Stimulated activated naive CD4-positive, alpha-beta T cell (primary cell): Measurements from ENCODE around the gene KIAA0232.
"Not testable (repeated sequence)": the region's sequence is repeated elsewhere in the genome, so short reads cannot be mapped to it uniquely, and the experiment has no call there.

ENCODE experiments used
- DNase-seq, 6 experiments: peaks; one replicate each; lab custom pipeline; 2025; lab: John Stamatoyannopoulos, UW

The KIAA0232 gene

DNA sequence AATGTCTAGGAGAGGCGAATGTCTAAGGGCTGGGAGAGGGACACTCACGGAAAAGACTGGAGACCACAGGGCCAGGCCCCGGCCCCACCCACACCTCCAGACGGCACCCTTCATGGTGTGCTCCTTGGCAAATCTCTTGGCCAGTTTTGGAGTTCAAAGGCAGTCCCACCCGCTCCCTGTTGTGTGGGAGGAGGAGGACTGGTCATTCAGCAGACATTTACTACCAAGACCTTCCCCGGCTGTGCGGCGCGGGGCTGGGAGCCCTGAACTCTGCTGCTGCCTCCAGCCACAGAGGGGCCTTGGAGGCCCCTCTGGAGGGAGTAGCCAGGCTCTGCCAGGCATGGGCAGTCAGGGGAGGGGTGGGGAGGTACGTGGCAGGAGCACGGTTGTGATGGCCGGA, 118.4 kb downstream of the KIAA0232 start:
- no peak for DNase-seq

DNA sequence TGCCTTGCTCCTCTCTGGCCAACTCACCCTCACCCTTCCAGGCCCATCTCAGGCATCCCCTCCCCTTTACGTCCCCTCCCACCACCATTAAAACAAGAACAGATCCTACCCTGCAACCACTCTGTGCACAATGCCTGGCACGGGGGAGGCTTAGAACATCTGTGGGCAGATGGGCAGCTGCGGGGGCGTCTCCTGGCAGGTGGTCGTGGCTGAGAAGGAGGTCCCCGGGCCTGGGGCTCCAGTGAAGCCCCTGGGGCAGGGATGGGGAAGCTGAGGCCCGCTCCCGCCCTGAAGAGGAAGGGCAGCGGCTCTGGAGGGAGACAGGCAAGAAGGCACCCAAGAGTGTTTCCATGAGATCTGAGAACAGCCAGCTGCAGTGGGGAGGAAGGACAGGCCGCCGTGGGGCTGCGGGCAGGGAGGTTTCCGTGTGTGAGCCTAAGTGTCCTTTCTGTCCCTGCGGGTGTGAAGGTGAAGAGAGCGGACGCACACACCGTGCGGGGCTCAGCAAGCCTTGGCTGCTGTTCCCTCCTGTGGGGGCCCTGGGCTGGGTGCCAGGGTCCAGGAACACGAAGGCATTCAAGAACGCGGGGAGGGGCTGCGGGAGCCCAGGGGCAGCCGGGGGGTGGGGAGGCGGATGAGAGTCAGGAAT, 119.3 kb downstream of the KIAA0232 start:
- DNase-seq, result no peak

DNA sequence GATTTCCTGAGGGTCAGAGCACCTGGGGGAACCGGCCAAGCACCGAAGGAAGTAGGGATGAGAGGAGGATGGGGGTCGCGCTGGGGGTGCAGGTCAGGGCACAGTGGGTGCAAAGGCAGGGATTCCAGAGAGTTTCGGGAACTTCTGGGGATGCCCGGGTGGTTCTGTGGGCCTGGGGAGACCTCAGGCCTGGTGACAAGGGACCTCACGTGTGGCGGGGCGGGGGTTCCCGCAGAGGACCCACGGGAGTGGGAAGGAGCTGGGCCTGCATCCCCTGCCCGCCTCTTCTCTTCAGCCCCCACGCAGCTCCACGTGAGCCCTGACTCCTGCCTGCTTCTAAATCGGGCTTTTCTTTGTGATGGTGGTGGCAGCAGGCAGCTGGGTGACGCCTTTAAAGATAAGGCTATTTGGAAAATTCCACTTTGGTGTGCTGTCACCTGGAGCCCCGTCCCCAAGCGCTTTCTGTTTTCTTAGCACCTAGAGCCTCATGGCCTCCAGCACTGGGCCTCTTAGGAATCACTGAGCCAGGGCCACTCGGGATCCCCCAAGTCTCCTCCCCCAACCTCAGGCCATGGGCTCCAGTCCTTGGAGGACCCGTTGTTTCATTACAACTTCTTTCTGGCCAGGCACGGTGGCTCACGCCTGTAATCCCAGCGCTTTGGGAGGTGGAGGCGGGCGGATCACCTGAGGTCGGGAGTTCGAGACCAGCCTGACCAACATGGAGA, 120.0 kb downstream of the KIAA0232 start:
- DNase-seq, result no peak

- no peak for DNase-seq
Observed at GRCh38 chr4:6905516-6906445, 123.3 kb downstream of the KIAA0232 start.

DNA sequence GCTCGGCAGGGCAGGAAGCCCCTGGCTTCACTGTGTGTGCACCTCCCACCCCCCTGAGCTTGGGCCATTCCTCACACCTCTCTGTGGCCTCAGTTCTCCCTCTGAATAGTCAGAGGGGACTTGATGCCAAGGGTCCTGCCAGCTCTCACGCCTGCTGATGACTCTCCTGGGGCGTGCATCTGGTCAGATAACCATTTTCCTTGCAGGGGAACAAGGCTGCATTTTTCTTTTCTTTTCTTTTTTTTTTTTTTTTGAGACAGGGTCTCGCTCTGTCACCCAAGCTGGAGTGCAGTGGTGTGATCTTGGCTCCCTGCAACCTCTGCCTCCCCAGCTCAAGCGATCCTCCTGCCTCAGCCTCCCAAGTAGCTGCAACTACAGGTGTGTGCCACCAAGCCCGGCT, 124.0 kb downstream of the KIAA0232 start:
- not testable (repeated sequence) for DNase-seq

DNA sequence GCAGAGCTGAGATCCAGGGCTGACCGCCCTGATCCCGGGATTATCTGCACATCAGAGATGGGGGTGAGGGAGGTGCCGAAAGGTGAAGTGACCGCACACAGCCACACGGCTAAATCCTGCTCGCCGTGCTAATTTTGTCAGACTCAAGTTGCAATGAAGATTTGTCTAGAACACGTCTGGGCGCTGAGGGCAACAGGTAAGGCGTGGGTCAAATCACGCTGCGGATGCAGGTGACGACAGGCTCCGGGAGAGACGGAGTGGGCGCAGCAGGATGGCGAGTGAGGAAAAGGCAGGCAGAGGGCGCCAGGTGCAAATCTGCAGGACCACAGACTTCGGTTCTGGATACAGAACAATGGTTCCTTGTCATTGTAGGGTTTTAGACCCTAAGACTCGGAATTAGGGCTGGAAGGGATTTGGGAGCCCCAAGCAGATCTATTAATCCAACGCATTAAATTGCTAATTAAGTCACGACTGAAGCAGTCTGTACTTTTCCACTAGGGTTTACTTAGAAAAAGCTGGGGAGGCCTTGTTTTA, 125.2 kb downstream of the KIAA0232 start:
- peak in 1 of 6 experiments; percentile 13 for DNase-seq

GRCh38 chr4:6908432-6909112, 126.0 kb downstream of the KIAA0232 start:
- DNase-seq, result no peak

DNA sequence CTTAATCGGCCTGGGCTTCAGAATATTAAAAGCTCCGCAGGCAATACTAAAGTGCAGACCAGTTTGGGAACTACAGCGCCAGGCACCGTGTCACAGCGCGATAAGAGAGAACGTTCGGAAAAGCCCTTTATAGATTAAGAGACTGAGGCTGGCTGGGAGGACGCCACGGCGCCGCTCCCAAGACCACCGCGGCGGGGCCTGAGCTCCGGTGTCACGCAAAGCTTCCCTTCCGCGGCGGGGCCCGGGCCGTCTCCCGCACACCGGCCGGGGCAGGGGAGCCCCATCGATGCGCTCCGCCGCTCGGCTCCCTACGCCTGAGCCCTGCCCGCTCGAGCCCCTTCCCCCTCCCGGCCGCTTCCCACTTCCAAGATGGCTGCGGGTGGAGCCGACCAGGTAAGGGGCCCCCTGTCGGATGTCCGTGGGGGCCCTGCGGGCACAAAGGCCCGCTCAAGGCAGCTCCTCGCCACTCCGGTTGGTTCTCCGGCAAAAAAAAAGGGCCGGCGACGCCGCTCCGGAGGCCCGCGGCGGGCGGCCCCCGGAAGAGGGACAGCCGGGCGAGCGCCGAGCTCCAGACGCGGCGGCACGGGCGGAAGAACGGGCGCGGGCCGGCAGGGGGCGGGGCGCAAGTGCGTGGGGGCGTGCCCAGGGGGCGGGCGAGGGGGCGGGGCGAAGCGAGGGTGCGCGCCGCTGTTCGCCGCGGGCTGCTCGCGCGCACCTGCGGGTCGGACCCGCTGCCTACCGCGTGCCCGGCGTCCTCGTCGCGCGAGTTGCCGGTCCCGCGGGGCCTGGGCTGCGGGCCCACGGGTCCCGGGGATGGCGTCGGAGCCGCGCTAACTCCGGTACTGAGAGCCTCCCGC, 126.8 kb downstream of the KIAA0232 start, which contains the start of gene TBC1D14:
TBC1D14 (plus strand) TSS at position 714 of the 857 bp plus-strand sequence. CDS start 13,564 bp downstream, outside the sequence.
- DNase-seq, result peak; percentile 78 to 97 (median 92)

DNA sequence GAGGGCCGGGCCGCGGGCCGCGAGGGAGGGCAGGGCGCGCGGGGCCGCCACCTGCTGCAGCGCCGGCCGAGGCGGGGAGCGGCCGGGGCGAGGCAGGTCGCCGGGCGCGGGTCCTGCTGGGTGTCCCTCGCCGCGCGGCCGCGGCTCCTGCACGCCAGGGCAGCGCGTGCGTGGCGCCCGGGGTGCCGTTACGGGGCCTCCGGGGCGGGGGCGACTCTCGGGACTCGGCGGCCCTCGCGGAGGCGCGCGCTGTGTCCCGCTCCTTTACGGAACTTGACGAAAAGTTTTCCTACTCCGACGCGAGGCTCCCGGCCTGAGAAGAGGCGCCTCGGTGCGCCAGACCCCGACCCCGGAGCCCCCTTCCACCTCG, 127.4 kb downstream of the KIAA0232 start:
- peak in 1 of 6 experiments; percentile 49 for DNase-seq

DNA sequence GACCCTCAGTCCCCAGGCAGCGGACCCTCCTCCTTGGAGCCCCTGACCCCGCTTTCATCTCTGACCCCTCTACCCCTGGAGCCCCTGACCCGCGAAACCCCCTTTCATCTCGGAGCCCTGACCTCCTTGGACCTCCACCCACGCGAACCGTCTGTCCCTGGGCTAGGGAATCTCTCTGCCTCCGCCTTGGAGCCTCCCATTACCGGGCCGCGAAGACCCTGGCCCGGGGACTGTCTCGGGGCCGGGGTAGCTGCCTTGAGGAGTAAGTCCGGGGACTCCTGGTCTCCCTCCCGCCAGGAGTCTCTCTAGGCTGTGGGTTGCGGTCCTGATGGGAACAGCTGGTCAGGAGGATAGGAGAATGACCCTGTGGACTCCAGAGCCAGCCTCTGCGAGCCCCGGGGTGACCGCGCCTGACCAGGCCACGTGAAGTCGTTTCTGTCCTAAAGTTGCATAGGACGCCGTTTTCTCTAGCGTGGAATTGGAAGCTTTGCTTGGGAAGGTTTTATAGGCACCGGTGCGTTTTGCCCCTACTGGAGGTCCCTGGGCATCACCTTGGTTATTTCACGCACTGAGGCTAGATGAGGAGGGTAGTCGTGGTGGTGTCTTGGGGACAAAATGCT, 127.9 kb downstream of the KIAA0232 start:
- peak in 3 of 6 experiments; percentile 9 to 13 (median 13) for DNase-seq

- no peak for DNase-seq
Observed at GRCh38 chr4:6910960-6911874, 128.7 kb downstream of the KIAA0232 start.

- DNase-seq, result not testable (repeated sequence)
Observed at GRCh38 chr4:6911917-6912316, 129.4 kb downstream of the KIAA0232 start.

GRCh38 chr4:6912441-6912840, 129.9 kb downstream of the KIAA0232 start:
- DNase-seq, result no peak

DNA sequence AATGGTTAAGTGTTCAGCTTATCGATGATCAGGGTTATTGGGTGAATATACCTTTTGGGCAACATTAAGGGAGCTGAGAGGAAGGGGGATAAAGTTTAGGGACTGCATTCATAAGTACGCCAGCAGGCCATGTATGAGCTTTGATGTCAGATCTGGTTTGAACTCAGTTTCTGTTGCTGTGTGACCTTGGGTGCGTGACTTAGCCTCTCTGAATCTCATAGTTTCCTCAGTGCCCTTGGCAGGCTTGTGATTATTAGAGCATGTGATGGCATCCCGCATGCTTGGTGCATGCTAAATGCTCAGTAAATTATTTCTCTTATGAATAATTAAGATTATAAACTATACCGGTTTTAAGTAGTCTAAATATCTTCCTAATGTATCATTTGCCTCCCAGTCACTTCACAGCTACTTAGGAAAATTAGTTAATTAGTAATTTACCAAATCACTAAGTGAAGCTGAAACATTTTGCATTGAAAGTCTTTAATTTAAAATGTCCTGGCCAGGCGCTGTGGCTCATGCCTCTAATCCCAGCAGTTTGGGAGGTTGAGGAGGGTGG, 130.9 kb downstream of the KIAA0232 start:
- DNase-seq, result no peak

- DNase-seq, result no peak
Observed at GRCh38 chr4:6914448-6914847, 131.9 kb downstream of the KIAA0232 start.

- no peak for DNase-seq
Observed at GRCh38 chr4:6915041-6916005, 132.8 kb downstream of the KIAA0232 start.

DNA sequence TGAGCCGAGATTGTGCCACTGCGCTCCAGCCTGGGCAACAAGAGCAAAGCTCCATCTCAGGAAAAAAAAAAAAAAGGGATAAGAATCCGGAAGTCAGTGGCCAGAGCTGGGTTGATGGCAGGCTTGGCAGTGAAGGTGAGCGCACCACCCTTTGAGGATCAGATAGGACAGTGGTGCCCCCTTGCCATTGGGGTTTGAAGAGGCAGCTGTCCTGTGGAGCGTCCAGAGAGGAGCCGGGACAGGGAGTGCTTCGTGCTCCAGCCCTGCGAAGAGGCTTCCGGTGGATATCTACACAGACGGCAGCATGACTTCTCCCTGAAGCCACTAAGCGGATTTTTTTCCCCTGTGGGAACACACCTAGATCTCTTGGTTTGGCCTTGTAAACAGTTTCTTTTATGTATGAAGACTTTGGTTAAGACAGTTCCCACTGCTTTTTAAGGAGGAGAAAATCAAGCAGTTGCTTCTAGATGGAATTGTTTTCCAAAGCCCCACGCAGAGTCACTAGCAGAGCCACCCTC, 133.6 kb downstream of the KIAA0232 start:
- DNase-seq, result no peak
